Left lung (tissue), 10 donors: ENCODE data around the gene DIP2B. TPM values are rescaled to one million over a fixed set of nuclear protein-coding genes. Genes with fewer than 3 reads are reported as not detected.

Source experiments
- ATAC-seq: fragments of 200-7000 bp; cut with Tn5 transposase; one replicate; pipeline ENCODE4 v1.9.1; 2020; ENCODE audit warnings: moderate library complexity
- DNase-seq, 4 donors: peaks; one replicate each; pipeline ENCODE4 v3.0.0-alpha.2; 2013 to 2020
- H3K27ac ChIP-seq, 2 donors: fragments of 200-600 bp; sonication (generic) in 1 of 2; one replicate each; pipeline versions ENCODE4 v1.5.0 to v1.8.0; 2020 to 2021
- H3K27me3 ChIP-seq, 2 donors: fragments of 200-600 bp; sonication (generic) in 1 of 2; one replicate each; pipeline versions ENCODE4 v1.5.0 to v1.8.0; 2020 to 2021
- H3K36me3 ChIP-seq, 2 donors: fragments of 200-600 bp; sonication (generic) in 1 of 2; one replicate each; pipeline versions ENCODE4 v1.5.0 to v1.8.0; 2020 to 2021
- H3K4me1 ChIP-seq, 2 donors: fragments of 200-600 bp; one replicate each; pipeline ENCODE4 v1.8.0; 2021
- H3K4me3 ChIP-seq, 2 donors: fragments of 200-600 bp; sonication (generic) in 1 of 2; one replicate each; pipeline versions ENCODE4 v1.5.0 to v1.8.0; 2020 to 2021; ENCODE audit warnings: mild to moderate bottlenecking in 1 of 2
- H3K9me3 ChIP-seq, 2 donors: fragments of 200-600 bp; sonication (generic) in 1 of 2; one replicate each; pipeline versions ENCODE4 v1.5.0 to v1.8.0; 2020 to 2021
- intact Hi-C, 2 donors: fragments of 100-400 bp; cut with DNase I; formaldehyde crosslinking; loops; one replicate each; pipeline versions ENCODE4 v1.11.2 to v1.14.2; 2022
- polyA plus RNA-seq, 6 donors: library from polyadenylated mRNA; unstranded; fragments of 120-200 nt; gene quantifications; one replicate each; pipeline ENCODE4 v1.2.1, GENCODE V29; 2013; ENCODE audit not compliant: insufficient read length in 6 of 6
- total RNA-seq, 2 donors: library from RNA; stranded (reverse); fragmentation: NEBNext Ultra II Directional; extraction: Animal tissue kit (Norgen Biotek cat#: 25700); gene quantifications; one replicate each; pipeline ENCODE4 v1.2.1, GENCODE V29; 2021
- TF ChIP-seq, protein P1 (sequence below), 2 donors: fragments of 200-600 bp; sonication (generic) in 1 of 2; IDR thresholded peaks; one replicate each; pipeline versions ENCODE4 v1.5.0 to v1.8.0; 2021; ENCODE audit warnings: antibody characterized with exemption in 2 of 2
- donor health status: DM: no; HTN: yes; CAD: no.
- donor health status: DM: no; HTN: no; CAD: no.

DIP2B gene
- total and polyA plus RNA-seq, 8 donors = 26.5 to 38.6 (median 33.8) TPM

DNA sequence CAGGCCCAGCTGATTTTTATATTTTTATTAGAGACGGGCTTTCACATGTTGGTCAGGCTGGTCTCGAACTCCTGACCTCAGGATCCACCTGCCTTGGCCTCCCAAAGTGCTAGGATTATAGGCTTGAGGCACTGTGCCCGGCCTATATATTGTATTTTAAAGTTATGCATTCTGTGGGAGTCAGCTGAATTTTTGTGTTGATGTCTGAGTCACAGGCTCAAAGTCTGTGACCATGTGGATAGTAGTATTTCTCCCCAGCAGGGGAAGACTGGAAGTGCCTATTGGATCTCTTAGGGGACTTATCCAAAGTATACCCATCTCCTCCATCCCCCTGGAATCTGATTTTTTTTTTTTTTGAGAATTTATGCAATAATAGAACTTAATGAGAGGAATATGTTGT lies 215.3 kb downstream of the DIP2B start:
- peaks cover 0 to 96% of the 10 kb centered on the region in 2 donors for H3K36me3 ChIP-seq
- H3K27ac ChIP-seq = no peak overlapping the region
- H3K4me3 ChIP-seq = no peak overlapping the region
- H3K27me3 ChIP-seq = no peaks in the 10 kb centered on the region
- TF ChIP-seq, protein P1, sequence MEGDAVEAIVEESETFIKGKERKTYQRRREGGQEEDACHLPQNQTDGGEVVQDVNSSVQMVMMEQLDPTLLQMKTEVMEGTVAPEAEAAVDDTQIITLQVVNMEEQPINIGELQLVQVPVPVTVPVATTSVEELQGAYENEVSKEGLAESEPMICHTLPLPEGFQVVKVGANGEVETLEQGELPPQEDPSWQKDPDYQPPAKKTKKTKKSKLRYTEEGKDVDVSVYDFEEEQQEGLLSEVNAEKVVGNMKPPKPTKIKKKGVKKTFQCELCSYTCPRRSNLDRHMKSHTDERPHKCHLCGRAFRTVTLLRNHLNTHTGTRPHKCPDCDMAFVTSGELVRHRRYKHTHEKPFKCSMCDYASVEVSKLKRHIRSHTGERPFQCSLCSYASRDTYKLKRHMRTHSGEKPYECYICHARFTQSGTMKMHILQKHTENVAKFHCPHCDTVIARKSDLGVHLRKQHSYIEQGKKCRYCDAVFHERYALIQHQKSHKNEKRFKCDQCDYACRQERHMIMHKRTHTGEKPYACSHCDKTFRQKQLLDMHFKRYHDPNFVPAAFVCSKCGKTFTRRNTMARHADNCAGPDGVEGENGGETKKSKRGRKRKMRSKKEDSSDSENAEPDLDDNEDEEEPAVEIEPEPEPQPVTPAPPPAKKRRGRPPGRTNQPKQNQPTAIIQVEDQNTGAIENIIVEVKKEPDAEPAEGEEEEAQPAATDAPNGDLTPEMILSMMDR (IDR thresholded peaks at IDR 0.05) = no peak
- H3K9me3 ChIP-seq = no peaks in the 10 kb centered on the region
- intact Hi-C loops = no loop called here
- no peaks in the 10 kb centered on the region for H3K4me1 ChIP-seq
- ATAC-seq (no peak), DNase-seq (no peak)

DNA sequence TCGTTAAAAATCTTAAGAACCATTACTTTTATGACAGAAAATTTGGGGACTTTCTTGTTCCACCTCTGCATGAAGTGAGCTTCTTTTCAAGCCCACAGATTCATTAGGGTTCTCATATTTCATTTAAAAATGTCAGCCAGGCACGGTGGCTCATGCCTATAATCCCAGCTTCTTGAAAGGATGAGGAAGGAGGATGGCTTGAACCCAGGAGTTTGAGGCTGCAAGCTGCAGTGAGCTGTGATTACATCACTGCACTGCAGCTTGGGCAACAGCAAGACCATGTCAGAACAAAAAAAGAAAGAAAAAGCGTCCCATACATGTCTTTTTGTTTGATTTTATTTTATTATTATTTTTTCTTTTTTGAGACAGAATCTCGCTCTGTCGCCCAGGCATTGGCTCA lies 215.7 kb downstream of the DIP2B start:
- Histone ChIP-seq H3K36me3 (peaks cover 0 to 96% of the 10 kb centered on the region in 2 donors), H3K4me3 (no peak overlapping the region), H3K27me3 (no peaks in the 10 kb centered on the region), H3K4me1 (no peaks in the 10 kb centered on the region), H3K9me3 (no peaks in the 10 kb centered on the region), H3K27ac (no peak overlapping the region)
- DNase-seq (no peak), ATAC-seq (no peak)
- intact Hi-C loops = no loop called here
- TF ChIP-seq, protein P1 (IDR thresholded peaks at IDR 0.05) = no peak

DNA sequence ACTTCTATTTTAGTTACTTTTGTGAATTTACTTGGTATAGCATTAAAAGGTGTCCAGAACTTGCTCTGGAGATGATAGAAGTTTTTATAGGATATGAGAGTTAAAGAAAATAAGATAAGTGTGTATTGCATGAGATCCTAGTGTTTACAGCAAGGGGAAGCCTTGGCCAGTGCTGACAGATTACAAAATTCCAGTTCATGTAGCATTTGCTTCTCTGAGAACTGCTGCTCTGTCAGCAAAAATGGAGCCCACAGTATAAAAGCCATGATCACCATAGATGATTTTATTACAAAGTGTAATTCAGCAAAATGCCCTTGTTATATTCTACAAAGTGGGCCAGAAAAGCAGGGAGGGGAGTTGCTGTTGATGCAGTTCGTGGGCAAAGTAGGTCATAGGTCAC lies 219.1 kb downstream of the DIP2B start:
- Histone ChIP-seq H3K4me1 (no peaks in the 10 kb centered on the region), H3K27me3 (no peaks in the 10 kb centered on the region), H3K36me3 (peaks cover 0 to 98% of the 10 kb centered on the region in 2 donors), H3K27ac (no peak overlapping the region), H3K4me3 (no peak overlapping the region), H3K9me3 (no peaks in the 10 kb centered on the region)
- TF ChIP-seq, protein P1 (IDR thresholded peaks at IDR 0.05) = no peak
- peak; percentile 51 for ATAC-seq
- intact Hi-C loops = no loop called here
- DNase-seq = peak in 2 of 4 donors; percentile 20 to 71

GRCh38 chr12:50725011-50725942 lies 220.5 kb downstream of the DIP2B start:
- TF ChIP-seq, protein P1 (IDR thresholded peaks at IDR 0.05) = no peak
- Histone ChIP-seq H3K9me3 (no peaks in the 10 kb centered on the region), H3K36me3 (peaks cover 0 to 100% of the 10 kb centered on the region in 2 donors), H3K4me3 (no peak overlapping the region), H3K27ac (no peak overlapping the region), H3K27me3 (no peaks in the 10 kb centered on the region), H3K4me1 (no peaks in the 10 kb centered on the region)
- intact Hi-C loops = no loop called here
- ATAC-seq = no peak
- no peak for DNase-seq

- Histone ChIP-seq H3K4me1 (no peaks in the 10 kb centered on the region), H3K27me3 (no peaks in the 10 kb centered on the region), H3K9me3 (no peaks in the 10 kb centered on the region), H3K27ac (no peak overlapping the region), H3K4me3 (no peak overlapping the region), H3K36me3 (peaks cover 0 to 100% of the 10 kb centered on the region in 2 donors)
- TF ChIP-seq, protein P1 (IDR thresholded peaks at IDR 0.05) = no peak
- no peak for DNase-seq
- ATAC-seq = no peak
- intact Hi-C loops = no loop called here
Observed at GRCh38 chr12:50727466-50727865, 222.7 kb downstream of the DIP2B start.
